DMS153 (cell line): ENCODE measurements around the gene SSH3.

Experiments used
- DNase-seq: peaks from one replicate; lab custom pipeline; 2025; lab: John Stamatoyannopoulos, UW

SSH3 gene

DNA sequence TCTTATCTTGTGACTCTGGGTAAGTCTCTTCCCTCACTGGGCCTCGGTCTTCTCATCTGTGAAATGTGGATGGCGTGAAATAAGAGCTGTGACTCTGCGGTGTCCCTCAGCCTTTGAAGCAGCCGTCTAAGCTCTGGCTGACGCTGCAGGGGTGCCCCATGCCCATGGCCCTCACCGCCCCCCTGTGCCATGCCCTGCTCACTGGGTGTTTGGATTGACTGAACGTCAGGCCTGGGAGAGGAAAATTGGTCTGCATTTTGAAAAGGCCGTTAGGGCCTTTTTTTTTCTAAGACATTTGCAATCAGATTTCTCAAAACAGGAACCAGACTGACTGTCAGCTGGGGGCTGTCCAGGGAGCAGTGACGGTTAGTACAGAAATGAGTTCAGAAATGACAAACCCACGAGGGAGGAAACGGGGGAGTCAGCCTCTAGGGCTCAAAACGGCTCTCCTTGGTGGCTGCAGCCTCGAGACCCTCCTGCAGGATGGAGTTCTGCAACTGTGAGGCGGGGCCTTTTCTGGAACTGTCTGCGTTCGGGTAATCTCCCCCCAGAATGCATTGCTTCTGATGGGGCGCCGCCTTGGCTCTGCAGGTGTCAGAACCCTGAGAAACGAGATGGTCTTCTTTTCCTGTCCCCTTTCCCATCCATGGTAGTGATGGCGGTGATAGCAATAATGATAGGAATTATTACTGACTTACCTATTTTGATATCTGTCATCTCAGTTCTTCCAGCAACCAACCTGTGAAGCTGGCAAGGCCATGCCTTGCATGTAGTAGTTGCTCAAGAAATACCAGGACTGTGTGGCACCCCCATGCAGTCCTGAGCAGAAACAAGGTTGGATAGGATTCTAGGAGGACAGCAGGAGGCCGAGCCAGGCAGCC, 35.0 kb upstream of the SSH3 start:
- DNase-seq, result no peak

DNA sequence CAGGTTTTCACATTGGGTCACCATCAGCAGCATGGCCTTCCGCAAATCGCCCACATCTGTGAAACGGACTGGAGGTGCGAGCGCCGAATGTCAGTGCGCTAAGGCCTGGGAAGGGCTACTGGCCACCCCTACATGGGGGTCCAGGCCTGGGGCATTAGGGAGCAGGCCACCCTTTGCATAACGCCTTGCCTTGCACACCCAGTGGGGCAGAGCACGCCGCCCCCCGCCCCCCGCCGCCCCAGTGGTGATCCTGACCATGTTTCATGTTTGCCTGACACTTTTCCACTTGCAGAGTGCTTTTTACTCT, 34.4 kb upstream of the SSH3 start:
- DNase-seq, result no peak

DNA sequence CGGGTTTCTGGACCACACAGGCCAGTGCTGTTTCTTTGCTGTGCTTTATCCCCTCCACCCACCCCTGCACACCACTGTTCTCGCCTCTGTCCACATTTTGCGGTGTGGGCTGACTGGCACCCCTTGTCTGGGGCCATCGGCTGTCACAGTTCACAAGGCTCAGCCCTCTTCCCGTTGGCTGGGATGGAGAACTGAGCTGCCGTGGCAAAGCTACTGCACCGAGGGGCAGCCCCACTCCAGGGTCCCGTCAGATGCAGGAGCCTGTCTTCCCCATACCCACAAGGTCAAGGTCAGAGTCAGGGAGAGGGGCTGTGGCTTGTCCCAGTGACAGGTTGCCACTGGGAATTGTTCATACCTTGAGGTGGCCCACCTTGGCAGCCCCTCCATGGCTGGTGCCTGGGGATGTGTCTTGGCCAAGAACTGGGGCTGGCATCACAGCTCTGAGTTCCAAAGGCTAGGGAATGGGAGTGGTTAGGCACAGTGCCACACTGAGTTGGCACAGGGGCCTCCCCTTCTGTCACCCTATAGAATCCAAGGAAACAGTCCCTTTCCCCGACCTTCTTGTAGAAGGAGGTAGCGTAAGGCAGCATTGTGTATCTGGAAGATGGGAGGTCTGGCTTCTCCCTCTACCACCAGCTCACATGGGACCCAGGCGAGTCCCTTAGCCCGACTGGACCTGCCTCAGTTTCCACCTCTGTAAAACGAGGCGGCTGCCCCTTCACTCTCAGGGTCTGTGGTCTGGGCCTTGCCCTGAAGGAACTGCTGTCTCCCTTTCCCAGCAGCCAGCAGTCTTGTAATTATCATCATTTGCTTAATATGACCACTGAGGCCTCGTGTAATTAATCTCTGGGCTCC, 33.7 kb upstream of the SSH3 start:
- DNase-seq, result no peak

DNA sequence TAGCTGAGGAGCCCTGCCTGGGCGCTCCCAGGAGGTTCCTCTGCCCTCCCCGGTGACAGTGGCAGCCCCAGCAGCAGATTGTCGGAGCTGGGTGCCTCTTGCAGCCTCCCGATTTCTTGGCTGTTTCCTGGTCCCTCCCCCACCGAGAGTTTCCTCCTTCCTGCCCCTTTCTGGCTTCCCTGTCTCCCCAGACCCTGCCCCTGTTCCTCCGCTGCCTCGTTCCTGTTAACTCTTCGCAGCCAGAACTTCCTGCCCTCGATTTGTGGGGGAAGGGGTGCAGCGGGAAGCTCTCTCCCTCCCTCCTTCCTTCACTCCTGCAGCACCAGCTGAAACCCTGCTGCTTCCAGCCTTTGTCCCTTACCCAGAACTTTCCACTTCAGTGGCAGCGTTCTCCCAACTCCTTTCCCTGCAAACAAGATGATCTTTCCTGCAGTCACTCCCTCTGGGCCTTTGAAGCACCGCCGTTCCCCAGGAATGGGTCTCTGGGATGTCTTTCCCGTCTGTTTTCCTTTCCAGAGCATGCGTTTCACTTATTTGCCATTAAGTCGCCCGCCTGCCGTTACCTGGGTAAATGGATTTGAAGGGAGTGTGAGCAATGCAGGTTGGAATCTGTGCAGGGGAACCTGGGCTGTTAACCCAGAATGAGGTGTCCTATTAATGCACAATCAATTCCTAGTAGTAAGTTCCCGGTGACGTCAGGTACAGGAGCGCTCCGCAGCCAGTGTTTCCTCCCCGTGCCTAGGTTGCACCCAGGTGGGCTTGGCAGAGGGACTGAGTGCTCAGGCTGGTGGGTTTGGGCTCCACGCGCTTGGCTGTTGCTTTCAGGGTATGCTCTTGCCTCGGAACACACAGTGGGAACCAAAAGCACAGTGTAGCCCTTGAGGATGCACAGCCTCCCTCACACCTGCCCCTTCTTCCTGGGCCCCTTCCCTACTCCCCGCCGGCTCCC, 32.8 kb upstream of the SSH3 start:
- DNase-seq, result no peak

DNA sequence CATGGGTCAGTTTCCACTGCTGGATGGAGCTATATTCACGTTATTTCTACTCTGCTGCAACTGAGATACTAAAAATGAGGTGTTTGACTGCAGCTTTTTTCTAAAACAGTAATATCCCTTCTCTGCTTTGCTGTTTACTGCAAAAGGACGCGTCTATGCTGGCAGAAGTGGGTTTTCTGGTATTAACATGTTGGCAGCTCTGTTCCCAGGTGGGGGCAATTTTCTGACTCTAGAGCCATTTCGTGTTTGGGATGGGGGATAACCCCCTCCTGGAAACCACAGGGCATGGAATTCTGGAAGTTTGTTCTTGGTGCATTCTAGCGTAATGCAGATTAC, 32.2 kb upstream of the SSH3 start:
- DNase-seq, result no peak

DNA sequence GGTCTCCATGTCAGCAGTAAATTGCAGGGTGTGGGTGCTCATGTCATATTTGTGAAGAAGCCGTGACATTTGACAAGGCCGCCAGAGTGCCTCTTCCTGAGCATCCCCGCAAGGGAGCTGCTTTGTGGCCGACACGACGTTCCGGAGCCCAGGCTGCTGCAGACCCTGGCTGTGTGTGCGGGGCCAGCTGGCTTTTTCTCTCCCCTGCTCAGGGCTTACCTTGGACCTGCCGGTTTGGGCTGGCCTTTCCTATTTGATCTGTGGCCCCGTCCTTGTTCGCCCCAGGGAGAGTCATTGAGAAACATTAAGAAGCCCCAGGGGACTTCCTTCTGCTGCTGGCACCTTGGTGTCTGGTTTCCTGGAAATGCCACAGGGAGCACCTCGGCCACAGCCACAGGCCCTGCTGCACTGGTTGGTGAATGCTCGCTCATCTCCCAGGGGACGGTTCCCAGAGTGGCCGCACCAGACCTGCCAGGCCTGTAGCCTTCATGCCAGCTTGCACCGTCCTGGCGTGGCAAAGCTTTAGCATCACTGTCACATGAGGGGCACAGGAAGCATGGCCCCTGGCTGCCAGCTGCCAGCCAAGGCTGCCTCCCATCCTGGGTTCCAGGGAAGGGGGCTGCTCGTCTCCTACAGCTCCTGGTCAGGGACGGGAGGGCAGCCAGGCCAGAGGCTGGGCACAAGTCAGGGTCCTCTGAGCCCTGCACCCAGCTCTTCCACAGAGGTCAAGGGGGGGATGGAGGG, 31.6 kb upstream of the SSH3 start:
- peak; percentile 91 for DNase-seq

DNA sequence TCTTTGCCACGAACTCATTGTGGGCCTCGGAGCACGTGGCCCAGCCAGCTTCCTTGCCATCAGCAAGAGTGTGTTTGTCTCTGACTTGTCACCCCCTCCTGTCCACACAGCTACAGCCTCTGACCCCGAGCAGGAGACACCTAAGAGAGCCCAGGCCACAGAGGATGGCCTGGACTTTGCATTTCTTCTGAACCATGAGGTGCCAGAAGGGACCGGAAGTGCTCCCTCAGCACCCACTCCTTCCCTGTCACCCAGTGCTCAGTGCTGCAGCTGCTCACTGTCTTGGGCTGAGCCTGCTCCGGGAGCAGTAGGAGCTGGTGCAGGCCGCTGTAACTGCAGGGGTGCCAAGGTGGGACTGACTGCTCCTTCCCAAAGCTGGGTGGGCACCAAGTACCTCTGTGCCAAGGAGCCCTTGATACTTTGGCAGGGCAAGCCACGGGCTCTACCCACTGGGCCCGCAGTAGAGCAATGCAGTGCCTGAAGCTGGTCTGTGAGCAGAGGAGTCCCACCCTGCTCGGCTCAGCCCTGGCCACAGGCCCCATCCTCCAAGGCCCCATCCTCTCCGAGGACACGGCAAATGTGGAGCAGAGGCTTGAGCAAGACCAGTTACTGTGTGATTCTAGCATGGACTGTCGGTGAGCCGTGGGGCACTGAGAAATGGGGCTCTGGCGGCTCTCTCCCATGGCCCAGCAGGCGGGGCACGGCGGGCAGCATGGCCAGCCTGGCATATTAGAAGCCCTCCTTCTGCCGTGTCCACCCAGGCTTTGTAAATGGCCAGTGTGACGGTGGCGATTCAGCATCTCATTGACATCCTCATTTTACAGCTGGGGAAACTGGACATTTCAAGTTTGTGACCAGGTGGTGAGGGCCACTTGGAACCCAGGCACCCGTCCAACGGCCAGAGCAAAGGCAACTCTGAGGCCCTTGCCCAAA, 30.7 kb upstream of the SSH3 start:
- no peak for DNase-seq

DNA sequence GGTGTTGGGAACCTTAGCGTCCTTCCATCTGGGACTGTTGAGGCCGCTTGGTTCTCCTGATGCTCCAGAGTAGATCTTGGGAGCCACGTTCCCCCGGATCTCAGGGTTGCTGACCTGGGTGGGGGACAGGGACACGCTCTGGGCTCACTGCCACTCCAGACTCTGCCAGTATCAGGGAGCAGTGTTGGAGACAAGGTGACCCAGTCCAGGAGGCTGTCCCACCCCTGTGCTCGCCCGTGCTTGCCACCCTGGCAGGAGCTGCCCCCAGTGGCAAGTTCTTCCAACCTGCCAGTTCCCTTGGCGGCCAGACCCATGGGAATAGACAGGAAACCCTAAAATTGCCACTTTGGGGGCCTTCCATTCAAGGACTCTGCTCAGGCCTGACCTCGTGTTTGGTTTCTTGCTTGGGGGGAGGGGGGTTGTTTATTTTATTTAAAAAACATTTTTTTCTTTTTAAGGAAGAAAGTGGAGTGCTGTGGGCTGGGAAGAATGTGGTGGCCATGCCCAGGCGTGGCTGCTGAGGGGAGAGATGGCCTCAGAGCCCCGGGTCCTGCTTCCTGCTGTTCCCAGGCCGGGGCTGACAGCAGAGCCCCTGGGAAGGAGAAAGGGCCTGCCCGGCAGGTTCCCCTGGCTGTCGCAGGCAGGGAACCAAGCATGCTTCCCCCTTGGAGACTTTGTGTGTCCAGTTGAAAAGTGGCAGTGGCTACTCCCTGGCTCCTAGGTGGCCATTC, 29.9 kb upstream of the SSH3 start:
- no peak for DNase-seq

DNA sequence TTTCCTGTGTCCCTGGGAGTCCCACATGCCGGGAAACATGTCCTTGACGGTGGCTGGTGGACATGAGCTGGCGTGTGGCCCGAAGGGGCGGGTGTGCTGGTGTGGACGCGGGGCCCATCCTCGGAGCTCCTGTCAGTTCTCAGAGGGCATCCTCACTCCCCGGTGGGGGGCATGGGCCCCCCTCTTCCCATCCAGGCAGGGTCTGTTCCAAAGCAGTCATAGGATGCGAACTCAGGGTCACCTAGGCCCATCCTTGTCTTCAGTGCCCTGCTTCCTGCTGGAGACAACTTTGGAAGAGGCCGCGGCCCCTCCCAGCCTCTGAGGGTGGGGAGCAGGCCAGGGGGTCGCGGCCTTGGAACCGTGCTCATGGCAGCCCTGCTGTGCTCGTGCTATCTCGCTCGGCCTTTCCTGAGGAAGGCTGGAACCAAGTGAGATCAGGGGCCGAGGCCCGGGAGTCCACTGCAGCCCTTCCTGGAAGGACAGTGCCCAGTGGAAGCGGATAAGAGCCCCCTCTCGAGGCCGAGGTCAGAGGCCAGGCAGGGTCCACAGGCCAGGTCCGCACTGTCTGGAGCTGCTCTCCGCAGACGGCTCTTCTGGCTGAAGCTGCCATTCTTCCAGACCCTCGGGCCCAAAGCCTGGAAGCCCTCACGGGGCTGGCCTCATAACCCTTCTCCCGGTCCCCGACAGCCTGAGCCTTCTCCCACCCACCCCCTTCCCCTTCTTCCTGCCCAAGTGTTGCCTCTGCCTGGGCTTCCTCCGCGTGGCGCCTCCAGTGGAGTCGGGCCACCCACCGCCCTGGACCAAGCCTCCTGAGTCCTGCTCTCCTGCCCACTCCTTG, 28.3 kb upstream of the SSH3 start:
- no peak for DNase-seq

DNA sequence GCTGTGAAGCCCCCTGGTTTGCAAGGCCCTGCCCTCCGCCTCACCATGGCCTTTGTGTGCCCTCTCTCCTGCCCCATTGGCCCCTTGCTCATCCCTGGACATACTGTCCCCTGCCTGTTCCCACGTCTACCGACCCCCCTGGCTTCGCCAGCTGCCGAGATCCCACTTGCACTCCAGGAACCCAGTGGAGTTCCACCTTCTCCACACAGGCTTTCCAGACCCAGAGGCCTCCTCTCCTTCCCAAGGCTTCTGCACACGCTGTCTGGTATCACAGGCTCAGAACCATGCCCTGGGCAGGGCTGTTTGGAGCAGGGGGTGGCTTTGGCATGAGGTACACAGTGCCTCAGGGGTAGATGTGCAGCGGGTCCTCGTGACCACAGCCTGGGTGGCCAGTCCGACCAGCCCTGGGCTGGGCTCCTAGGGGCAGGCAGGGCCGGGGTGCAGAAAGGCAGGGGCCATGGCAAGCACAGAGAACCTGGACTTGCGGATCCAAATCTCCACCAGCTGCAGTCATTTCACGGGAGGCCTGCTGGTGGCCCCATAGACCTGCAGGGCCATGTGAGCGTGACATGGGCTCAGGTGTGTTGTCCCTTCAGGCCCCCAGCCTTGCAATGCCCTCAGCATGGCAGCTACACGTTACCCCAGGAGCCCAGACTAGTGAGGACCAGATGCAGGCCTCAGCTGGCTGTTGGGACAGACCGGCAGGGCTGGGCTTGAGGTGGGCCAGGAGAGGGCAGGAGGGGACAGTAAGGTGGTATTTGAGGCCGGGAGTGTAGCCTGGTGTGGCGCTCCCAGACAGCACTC, 27.5 kb upstream of the SSH3 start:
- no peak for DNase-seq

DNA sequence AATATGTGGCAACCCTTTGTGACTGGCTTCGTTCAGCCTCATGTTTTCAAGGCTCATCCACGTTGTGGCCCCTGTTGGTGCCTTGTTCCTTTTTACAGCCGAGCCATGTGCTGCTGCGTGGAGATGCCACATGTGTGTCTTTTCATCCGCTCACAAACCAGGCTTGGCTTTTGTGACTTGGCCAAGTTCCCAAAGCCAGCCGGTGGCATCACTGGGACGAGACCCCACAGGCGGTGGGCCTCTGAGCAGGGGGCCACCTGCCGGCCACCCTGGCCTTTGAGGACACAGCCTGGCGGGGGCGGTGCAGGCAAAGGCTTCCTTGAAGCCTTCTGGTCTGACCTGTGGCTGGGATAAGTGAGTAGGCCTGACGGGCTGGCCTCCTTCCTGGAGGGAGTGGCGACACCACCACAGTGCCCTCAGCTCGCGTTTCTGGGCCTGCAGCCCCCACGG, 26.5 kb upstream of the SSH3 start:
- DNase-seq, result no peak

DNA sequence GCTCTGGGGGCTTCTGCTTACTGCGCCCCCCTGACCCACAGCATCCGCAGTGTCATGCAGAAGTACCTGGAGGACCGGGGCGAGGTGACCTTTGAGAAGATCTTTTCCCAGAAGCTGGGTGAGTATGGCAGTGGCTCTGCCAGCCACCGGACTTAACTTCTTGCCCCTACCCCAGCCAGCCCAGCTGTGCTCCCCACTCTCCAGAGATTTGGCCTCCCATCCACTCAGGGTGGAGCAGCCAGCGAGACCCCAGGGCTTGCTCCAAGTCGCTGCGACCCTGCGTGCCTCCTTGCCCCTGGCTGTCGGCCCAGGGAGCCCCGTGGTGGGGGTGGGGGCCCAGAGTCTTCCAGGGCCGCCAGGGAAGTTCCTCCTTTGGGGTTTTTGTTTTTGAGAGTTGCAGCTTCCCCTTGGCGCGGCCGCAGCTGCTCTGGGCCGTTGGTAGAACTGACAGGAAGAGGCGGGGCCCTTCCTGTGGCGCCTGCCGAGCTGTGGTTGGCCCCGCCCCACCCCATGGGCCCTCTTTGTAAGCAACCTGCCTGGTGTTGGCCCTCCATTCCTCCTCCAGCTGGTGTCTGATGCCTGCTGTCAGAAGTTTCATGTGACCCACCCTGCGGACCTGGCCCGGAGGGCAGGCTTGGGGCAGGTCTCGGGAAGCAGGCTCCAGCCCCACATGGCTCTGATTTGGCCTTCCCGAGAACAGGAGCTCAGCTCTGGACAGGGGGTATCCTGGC, 25.9 kb upstream of the SSH3 start:
- DNase-seq, result peak; percentile 86

DNA sequence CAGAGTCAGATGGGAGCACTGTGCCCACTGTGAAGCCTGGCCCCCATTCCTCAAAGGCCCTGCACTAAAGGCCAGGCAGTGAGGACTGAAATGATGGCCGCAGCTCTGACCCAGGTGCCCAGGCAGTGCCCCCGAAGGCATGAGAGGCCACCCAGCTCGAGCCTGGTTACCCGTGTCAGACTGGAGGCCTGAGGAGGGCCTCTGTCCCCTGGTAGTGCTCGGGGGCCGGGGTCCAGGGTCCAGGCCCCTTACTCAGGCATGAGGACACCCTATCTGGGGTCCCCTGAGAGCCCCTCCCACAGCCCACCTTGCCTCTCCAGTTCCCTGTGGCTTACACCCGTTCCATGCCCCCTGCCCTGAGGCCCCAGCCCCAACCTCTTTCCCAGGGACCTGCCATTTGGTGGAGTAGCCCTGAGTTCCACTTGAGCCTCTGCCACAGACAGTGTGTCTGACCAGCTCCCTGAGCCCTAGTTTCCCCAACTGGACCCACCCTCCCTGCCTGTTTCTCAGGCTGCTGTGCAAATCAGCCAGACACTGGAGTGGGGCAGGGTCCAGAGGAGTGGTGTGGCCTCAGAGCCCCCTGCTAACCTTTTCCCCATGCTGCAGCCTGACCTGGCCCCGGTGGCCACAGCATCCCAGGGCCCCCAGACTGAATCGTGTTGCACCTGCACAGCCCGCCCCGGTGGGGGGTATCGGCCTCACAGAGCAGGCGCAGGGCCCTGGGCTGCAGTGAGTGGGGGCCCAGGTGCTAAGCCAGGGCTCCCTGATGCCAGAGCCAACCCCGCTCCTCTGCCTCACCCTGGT, 25.0 kb upstream of the SSH3 start:
- DNase-seq, result no peak

DNA sequence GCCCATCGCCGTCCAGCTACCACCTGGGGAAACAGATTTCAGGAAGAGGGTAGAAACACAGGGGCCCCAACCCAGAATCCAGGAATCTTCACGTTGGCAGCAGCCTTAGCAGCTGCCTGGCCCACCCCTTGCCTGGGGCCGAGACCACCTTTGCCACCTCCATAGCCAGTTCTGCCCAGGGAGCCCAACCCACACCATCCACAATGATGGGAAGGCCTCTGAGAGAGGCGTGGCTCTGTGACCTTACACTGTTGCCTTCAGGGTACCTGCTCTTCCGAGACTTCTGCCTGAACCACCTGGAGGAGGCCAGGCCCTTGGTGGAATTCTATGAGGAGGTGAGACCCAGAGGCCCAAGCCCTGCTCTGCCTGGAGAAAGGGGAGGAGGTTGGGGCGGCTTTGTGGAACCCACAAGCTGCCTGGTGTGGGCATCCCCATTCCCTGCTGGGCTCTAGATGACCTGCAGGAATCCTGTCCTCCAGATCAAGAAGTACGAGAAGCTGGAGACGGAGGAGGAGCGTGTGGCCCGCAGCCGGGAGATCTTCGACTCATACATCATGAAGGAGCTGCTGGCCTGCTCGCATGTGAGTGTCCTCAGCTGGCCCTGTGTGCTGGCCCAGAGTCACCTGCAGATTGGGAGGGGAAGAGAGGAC, 24.3 kb upstream of the SSH3 start:
- no peak for DNase-seq

DNA sequence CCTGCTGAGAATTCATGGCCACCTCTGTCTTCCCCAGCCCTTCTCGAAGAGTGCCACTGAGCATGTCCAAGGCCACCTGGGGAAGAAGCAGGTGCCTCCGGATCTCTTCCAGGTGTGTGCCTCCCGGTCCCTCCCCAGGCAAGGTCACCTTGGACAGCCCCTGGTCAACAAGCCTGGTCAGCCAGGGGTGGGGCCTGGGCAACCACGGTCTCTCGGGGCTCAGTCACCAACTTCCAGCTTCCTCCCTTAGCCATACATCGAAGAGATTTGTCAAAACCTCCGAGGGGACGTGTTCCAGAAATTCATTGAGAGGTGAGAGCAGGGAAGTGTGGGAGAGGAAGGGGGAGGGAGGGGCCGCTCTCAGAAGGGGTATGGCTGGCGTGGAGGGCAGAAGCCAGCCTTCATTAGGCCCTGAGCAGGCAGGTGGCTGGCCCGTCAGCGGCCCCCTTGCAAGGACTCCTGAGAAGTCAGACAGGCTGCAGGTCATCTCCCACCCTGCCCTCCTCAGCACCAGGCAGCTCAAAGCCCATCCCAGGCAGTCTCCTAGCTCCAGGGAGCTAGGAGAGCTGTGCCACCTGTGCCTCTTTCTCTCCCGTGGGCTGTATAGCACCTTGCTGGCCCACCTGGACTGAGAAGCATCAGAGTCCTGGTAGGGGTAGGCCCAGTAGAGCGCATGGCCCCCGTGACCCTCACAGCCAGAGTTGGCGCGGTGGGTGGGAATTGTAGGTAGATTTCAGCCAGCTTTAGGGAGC, 23.6 kb upstream of the SSH3 start:
- no peak for DNase-seq
